Endothelial cell of umbilical vein (primary cell): ENCODE measurements around the gene XYLT1. TPM values are rescaled to one million over a fixed set of nuclear protein-coding genes. Genes with fewer than 3 reads are reported as not detected.

Experiments
- BruUV-seq: library from RNA; stranded (reverse); fragments of 400-500 nt; replicated peaks from 2 replicates; lab custom pipeline; 2021; lab: Mats Ljungman, UMichigan
- CTCF ChIA-PET: fragments of 300-600, 350-600 bp; sonication (Branson Sonifier 250); formaldehyde crosslinking; loops from one replicate; lab custom pipeline; 2021; ENCODE audit warnings: antibody characterized with exemption, inconsistent platforms; lab: Charles Lee
- POLR2A ChIA-PET: fragments of 300-600, 350-600 bp; sonication (Branson Sonifier 250); formaldehyde crosslinking; loops from one replicate; lab custom pipeline; 2021; ENCODE audit warnings: antibody characterized with exemption, inconsistent platforms; lab: Charles Lee
- DNase-seq: peaks from one replicate; pipeline ENCODE4 v3.0.0-alpha.2; 2011; ENCODE audit warnings: low read depth, low spot score
- FAIRE-seq: peaks from 2 replicates; lab custom pipeline; 2011; peaks lifted over from hg19 to GRCh38; lab: Jason Lieb, UNC
- H2AFZ ChIP-seq: 2 replicates; pipeline ENCODE4 v1.6.0; 2012; ENCODE audit warnings: low read depth, low read length, control low read depth, inconsistent platforms
- H3K27ac ChIP-seq: 2 replicates; pipeline ENCODE4 v1.5.1; 2011; ENCODE audit warnings: low read depth, mild to moderate bottlenecking, control low read depth, low read length, moderate library complexity; ENCODE audit not compliant: insufficient read depth
- H3K27me3 ChIP-seq, 2 experiments: 2 replicates each; pipeline versions ENCODE4 v1.6.0 to v1.6.1; 2011; ENCODE audit warnings: low read length in 2 of 2, mixed read lengths in 1 of 2; ENCODE audit not compliant: control insufficient read depth in 2 of 2, insufficient read depth in 2 of 2
- H3K36me3 ChIP-seq, 2 experiments: 2 replicates in 1 of 2; 3 replicates in 1 of 2; pipeline ENCODE4 v1.5.1; 2011; ENCODE audit warnings: low read length in 2 of 2, mild to moderate bottlenecking in 1 of 2, moderate library complexity in 1 of 2; ENCODE audit not compliant: control insufficient read depth in 2 of 2, insufficient read depth in 2 of 2; ENCODE audit errors: extremely low read depth in 1 of 2
- H3K4me1 ChIP-seq: 3 replicates; pipeline ENCODE4 v1.5.1; 2011; ENCODE audit warnings: mild to moderate bottlenecking, low read length; ENCODE audit not compliant: control insufficient read depth, insufficient read depth; ENCODE audit errors: extremely low read depth
- H3K4me2 ChIP-seq: 2 replicates; pipeline ENCODE4 v1.6.1; 2011; ENCODE audit warnings: low read length, control low read depth, mixed read lengths; ENCODE audit not compliant: insufficient read depth
- H3K4me3 ChIP-seq, 3 experiments: fragments of 200-600 bp in 1 of 3; sonication (generic), shearing (Covaris generic) in 1 of 3; replicated peaks in 1 of 3; 2 replicates each; pipeline ENCODE4 v1.5.1; 2011 to 2016; ENCODE audit warnings: control low read depth in 3 of 3, low read length in 3 of 3, mild to moderate bottlenecking in 2 of 3, inconsistent platforms in 1 of 3, low read depth in 1 of 3, moderate library complexity in 1 of 3; ENCODE audit not compliant: insufficient read depth in 1 of 3
- H3K79me2 ChIP-seq: 2 replicates; pipeline ENCODE4 v1.6.0; 2012; ENCODE audit warnings: low read length, inconsistent platforms; ENCODE audit not compliant: control insufficient read depth, insufficient read depth
- H3K9ac ChIP-seq: replicated peaks from 2 replicates; pipeline ENCODE3; 2011; ENCODE audit warnings: low read length, control low read depth; ENCODE audit not compliant: insufficient read depth; ENCODE audit errors: extremely low read depth
- H3K9me1 ChIP-seq: replicated peaks from 3 replicates; pipeline ENCODE4 v1.6.0; 2011; ENCODE audit warnings: mild to moderate bottlenecking, low read length; ENCODE audit not compliant: control insufficient read depth, insufficient read depth; ENCODE audit errors: extremely low read depth
- H3K9me3 ChIP-seq: replicated peaks from 2 replicates; pipeline ENCODE4 v1.5.1; 2012; ENCODE audit warnings: low read length, inconsistent platforms; ENCODE audit not compliant: control insufficient read depth, insufficient read depth
- H4K20me1 ChIP-seq: replicated peaks from 2 replicates; pipeline ENCODE3; 2011; ENCODE audit warnings: mild to moderate bottlenecking, low read length; ENCODE audit not compliant: control insufficient read depth, insufficient read depth; ENCODE audit errors: extremely low read depth
- CTCF ChIP-seq, 2 donors: IDR thresholded peaks; 1 replicate in 1 of 2; 2 replicates in 1 of 2; pipeline ENCODE4 v1.5.1; 2011; ENCODE audit warnings: low read length in 2 of 2, mild to moderate bottlenecking in 2 of 2, moderate library complexity in 2 of 2, control low read depth in 1 of 2, inconsistent platforms in 1 of 2, low read depth in 1 of 2; ENCODE audit not compliant: insufficient read depth in 1 of 2; ENCODE audit errors: extremely low read depth in 1 of 2
- FOS ChIP-seq: IDR thresholded peaks from 2 replicates; pipeline ENCODE4 v1.6.1; 2011; ENCODE audit warnings: mild to moderate bottlenecking, low read length, moderate library complexity, borderline replicate concordance; ENCODE audit not compliant: insufficient read depth
- GATA2 ChIP-seq: IDR thresholded peaks from 2 replicates; pipeline ENCODE4 v1.7.0; 2011; ENCODE audit warnings: low read depth, mild to moderate bottlenecking, moderate library complexity, mixed read lengths, low read length; ENCODE audit not compliant: insufficient read length, insufficient read depth
- JUN ChIP-seq: IDR thresholded peaks from 2 replicates; pipeline ENCODE4 v1.6.1; 2011; ENCODE audit warnings: borderline replicate concordance, low read depth; ENCODE audit not compliant: insufficient read length, insufficient read depth
- MAX ChIP-seq: IDR thresholded peaks from 2 replicates; pipeline ENCODE4 v1.6.1; 2011; ENCODE audit not compliant: insufficient read depth, insufficient read length
- MYC ChIP-seq: IDR thresholded peaks from one replicate; pipeline ENCODE4 v1.6.1; 2011; ENCODE audit warnings: mild to moderate bottlenecking, low read depth, low read length
- POLR2A ChIP-seq: IDR thresholded peaks from 2 replicates; pipeline ENCODE4 v1.6.1; 2012; ENCODE audit warnings: low read depth, mild to moderate bottlenecking, control low read depth, low read length
- POLR2AphosphoS5 ChIP-seq: IDR thresholded peaks from 2 replicates; pipeline ENCODE4 v1.6.1; 2012; ENCODE audit warnings: low read depth, mild to moderate bottlenecking, control low read depth, low read length, moderate library complexity; ENCODE audit not compliant: insufficient read depth
- dilution Hi-C: fragments of 300-500 bp; cut with MboI; formaldehyde crosslinking; loops from one replicate; pipeline ENCODE4 v1.15.0; 2019; ENCODE audit warnings: low sequenced_read_pairs; ENCODE audit not compliant: extremely low pct_ligation_motif_present
- intact Hi-C: fragments of 100-400 bp; cut with micrococcal nuclease; formaldehyde crosslinking; loops from one replicate; pipeline ENCODE4 v1.10.0; 2022
- polyA plus RNA-seq, 4 experiments: library from polyadenylated mRNA; depleted of rRNA in 3 of 4; stranded (reverse) in 3 of 4; unstranded in 1 of 4; fragments of >200 nt; gene quantifications; 2 replicates each; pipeline versions ENCODE4 v1.2.1 to v1.2.3, GENCODE V29; 2011 to 2012; ENCODE audit warnings: missing spikeins in 1 of 4
- total RNA-seq: library from RNA; stranded (reverse); gene quantifications from 2 replicates; pipeline ENCODE4 v1.2.3, GENCODE V29; 2021

Gene XYLT1
- total and polyA plus RNA-seq, 2 donors (not counting 3 experiments of a cell fraction or from before 2014, with no cell fraction given): 0.63 to 2.9 TPM

GRCh38 chr16:17270111-17270510 lies 200.6 kb downstream of the XYLT1 start:
- CTCF ChIA-PET: interaction anchor here (0.6 kb wide), 1 partner anchor 132 kb away, joined by 3 read pairs; no protein-coding TSS in a partner anchor
- TF ChIP-seq MYC (no peak), FOS (no peak), POLR2AphosphoS5 (no peak), MAX (no peak), GATA2 (no peak), JUN (no peak), CTCF (IDR thresholded peaks at IDR 0.05; ENCODE audit: extremely low read depth in 1 of 2, insufficient read depth in 1 of 2, low read depth in 1 of 2, low read length in 2 of 2) (no peak), POLR2A (no peak)
- H3K4me3 ChIP-seq: no peak overlapping the region
- no peak overlapping the region for H3K27ac ChIP-seq
- no peak overlapping the region for H3K9ac ChIP-seq
- H3K9me3 ChIP-seq: peaks cover 2% of the 10 kb centered on the region
- BruUV-seq: no TSS peak
- FAIRE-seq: no peak
- intact Hi-C loops: no loop called here
- dilution Hi-C loops: no loop called here
- H3K36me3 ChIP-seq: no peaks in the 10 kb centered on the region
- no peak overlapping the region for H2AFZ ChIP-seq
- POLR2A ChIA-PET: no interaction called here
- H3K27me3 ChIP-seq: no peaks in the 10 kb centered on the region
- no peaks in the 10 kb centered on the region for H3K4me1 ChIP-seq
- no peaks in the 10 kb centered on the region for H3K79me2 ChIP-seq
- H4K20me1 ChIP-seq: no peaks in the 10 kb centered on the region
- H3K9me1 ChIP-seq: no peaks in the 10 kb centered on the region
- H3K4me2 ChIP-seq: no peak overlapping the region
- no peak for DNase-seq
